Coronary artery (tissue), 2 donors: Measurements from ENCODE around the gene HOXA9.

ENCODE experiments used
- DNase-seq: peaks from one replicate; pipeline ENCODE4 v3.0.0-alpha.2; 2017; ENCODE audit warnings: low spot score
- H3K27ac ChIP-seq, 2 donors: fragments of 200-600 bp; sonication (generic); one replicate each; pipeline ENCODE4 v1.5.1; 2016 to 2019
- H3K4me3 ChIP-seq: fragments of 200-600 bp; sonication (generic); 2 replicates; pipeline ENCODE4 v1.5.1; 2016; ENCODE audit warnings: mild to moderate bottlenecking, moderate library complexity
- CTCF ChIP-seq: fragments of 200-600 bp; sonication (generic); IDR thresholded peaks from one replicate; pipeline ENCODE4 v1.5.1; 2019; ENCODE audit warnings: antibody characterized with exemption

The HOXA9 gene

DNA sequence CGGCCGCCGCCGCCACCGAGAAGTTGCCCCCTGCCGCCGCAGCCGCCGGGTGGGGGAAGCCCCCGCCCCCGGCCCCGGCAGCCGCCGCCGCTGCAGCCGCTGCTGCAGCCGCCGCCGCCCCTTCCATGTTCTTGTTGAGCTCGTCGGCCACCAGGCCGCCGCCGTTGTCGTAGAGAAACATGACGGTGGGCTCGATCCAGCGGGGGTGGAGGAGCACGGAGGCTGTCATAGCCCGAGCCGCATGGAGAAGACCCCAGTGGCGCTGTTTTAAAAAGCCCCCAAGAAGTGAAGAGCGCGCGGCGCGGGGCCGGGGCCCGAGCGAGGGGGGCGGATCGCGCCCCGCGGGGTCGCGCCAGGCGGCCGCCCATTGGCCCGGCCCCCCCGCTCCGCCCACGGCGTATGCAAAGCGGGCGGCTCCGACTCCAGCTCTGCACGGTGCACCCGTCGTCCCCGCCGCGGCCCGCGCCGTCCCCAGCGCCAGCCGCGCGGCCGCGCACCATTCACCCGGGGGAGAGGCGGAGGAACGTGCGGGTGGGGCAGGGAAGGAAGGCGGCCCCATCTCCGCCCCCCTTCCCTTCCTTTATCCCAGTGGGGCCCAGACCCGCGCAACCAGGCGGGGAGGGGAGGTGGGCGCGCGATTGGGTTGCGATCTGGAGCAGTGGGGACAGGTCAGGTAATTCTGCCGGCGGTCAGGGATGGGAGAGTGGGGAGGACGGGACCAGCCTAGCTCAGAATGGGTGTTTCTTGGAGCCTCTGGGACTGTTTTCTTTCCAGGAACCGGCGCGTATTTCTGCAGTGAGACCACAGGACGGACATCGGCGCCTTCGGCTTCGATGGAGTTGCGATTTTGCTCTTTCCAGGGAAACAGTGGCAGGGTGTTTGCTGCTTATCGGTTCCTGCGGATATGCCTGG lies 34.8 kb upstream of the HOXA9 start, which contains the start of gene HOXA13:
TSS of gene HOXA13 (minus strand) at position 243 of the 912 bp plus-strand sequence. CDS start at position 229, 14 bp downstream.
- Histone ChIP-seq H3K4me3 (peak within 1 kb of the TSS; percentile 65), H3K27ac (no peak within 1 kb of the TSS)
- TF ChIP-seq CTCF = no peak
- DNase-seq = peak; percentile 62

DNA sequence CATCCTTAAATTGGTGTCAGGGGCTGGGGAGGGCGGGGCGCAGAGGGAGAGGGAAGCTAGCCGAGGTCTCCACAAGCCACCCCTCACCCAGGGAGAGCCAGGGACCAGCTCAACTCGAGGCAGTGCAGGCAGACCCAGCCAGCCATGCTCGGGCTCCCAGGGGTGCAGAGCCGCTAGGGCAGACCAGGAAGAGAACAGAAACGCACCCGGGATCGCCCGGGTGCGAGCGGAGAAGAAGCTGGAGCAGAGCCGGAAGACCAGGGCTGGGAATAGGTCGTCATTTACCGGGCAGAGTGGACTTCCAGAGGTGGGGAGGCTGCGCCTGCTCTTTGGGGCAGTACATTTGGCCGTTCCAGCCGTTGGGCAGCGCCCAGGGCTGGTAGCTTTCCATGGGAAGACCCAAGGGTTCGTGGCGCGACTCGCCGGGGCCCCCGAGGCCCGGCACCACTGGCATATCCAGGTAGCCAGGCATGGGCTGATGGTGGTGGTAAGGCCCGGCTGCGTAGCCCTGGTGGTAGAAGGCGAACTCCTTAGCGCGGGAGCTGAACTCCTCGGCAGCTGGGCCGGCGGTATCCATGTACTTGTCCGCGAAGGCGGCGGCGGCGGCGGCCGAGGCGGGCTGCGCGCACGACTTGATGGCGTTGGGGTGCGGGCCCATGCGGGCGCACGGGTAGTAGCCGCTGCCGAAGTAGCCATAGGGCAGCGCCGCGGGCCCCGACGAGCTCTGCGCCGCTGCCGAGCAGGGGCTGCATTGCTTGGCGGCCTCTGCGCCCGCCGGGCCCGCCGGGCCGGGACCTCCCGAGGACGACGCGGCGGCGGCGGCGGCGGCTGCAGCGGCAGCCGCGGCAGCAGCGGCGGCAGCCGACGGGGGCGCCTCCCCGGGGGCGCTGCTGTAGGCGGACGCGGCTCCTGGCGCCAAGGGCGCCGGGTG lies 33.8 kb upstream of the HOXA9 start:
- DNase-seq = peak; percentile 66
- no peak overlapping the region for H3K27ac ChIP-seq
- no peak for TF ChIP-seq CTCF
- peak overlapping the region; percentile 65 for H3K4me3 ChIP-seq

GRCh38 chr7:27198138-27198841 lies 33.0 kb upstream of the HOXA9 start:
- TF ChIP-seq CTCF = no peak
- peak; percentile 60 for DNase-seq
- no peak overlapping the region for H3K4me3 ChIP-seq
- no peak overlapping the region for H3K27ac ChIP-seq

DNA sequence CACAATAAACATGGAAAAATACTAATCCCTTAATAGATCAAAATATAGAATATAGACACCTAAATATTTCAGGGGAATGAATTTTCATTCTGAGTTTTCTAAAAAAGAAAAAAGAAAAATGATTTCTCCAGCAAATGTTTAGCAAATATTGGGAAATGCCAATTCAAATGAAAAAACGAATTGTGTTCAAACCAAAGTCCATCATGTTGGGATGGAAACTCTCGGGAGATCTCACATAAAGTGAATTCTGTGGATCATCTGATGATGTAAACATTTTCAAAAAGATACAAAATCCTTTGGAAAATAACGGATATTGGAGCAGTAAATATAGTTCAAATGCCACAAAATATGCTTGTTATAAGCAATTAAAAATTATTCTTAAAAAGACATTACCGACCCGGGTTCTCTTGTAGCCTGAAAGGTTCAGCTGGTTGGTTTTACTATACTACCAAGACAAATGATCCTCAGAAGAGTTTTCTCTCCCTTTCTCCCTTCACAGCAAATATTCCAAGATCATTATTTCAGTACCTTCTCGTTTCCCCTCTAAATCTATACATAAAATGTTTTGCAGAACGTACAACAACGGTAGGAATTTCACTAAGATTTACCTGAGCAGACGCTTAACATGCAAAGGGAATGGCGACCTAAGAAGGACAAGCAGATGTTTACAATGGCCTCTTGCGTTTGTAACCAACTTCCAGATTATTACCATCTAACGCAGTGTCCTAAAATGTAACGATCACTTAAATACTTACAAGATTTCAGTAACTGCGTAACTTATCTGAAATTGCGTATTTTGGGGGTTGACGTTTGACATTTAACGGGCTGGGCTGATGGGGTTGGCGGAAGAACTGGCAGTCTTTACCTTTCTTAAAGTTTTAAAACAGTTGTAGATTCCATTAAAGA lies 32.1 kb upstream of the HOXA9 start:
- Histone ChIP-seq H3K27ac (no peak overlapping the region), H3K4me3 (no peak overlapping the region)
- DNase-seq = no peak
- no peak for TF ChIP-seq CTCF

DNA sequence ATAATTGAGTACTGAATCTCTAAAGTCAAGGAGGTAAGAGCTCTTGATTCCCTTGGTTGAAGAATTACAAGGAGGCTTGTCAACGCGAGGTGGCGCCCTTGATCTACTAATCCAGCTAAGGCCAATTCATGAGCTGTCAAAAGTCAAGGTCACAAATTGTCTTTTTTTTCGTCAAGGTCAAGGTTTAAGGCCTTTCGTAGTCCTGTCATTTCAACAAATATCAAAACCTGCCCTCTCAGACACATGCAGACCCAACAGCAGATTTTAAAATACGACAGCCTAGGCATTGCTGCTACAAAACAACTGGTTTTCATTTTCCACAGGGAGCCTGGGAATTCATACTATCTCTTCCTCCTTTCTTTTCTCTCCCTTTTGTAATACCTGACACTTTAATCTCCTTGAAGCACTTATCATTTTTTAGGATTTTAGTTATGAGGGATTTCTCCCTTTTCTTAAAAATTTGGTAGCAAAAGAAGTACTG lies 31.0 kb upstream of the HOXA9 start:
- Histone ChIP-seq H3K4me3 (no peak overlapping the region), H3K27ac (no peak overlapping the region)
- TF ChIP-seq CTCF = peak; percentile 53
- DNase-seq = peak; percentile 77
